Hematopoietic multipotent progenitor cell treated with erythropoietin and hydrocortisone succinate and interleukin-3 and kit ligand, for 4 days (in vitro differentiated cells): ENCODE measurements around the gene WDR59.
"Not testable (repeated sequence)": the region's sequence is repeated elsewhere in the genome, so short reads cannot be mapped to it uniquely, and the experiment has no call there.

Experiments used
- DNase-seq: peaks from one replicate; pipeline ENCODE4 v3.0.0-alpha.2; 2015

Gene WDR59, protein sequence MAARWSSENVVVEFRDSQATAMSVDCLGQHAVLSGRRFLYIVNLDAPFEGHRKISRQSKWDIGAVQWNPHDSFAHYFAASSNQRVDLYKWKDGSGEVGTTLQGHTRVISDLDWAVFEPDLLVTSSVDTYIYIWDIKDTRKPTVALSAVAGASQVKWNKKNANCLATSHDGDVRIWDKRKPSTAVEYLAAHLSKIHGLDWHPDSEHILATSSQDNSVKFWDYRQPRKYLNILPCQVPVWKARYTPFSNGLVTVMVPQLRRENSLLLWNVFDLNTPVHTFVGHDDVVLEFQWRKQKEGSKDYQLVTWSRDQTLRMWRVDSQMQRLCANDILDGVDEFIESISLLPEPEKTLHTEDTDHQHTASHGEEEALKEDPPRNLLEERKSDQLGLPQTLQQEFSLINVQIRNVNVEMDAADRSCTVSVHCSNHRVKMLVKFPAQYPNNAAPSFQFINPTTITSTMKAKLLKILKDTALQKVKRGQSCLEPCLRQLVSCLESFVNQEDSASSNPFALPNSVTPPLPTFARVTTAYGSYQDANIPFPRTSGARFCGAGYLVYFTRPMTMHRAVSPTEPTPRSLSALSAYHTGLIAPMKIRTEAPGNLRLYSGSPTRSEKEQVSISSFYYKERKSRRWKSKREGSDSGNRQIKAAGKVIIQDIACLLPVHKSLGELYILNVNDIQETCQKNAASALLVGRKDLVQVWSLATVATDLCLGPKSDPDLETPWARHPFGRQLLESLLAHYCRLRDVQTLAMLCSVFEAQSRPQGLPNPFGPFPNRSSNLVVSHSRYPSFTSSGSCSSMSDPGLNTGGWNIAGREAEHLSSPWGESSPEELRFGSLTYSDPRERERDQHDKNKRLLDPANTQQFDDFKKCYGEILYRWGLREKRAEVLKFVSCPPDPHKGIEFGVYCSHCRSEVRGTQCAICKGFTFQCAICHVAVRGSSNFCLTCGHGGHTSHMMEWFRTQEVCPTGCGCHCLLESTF

GRCh38 chr16:74984529-74985296, at the start of gene WDR59:
WDR59 (minus strand) TSS chr16:74985123; CDS start chr16:74985017, 106 bp downstream.
- peak; percentile 100 for DNase-seq

GRCh38 chr16:75032655-75033054, 47.7 kb upstream of the WDR59 start:
- DNase-seq, result no peak

- no peak for DNase-seq
Measured at GRCh38 chr16:75029854-75030253, 44.9 kb upstream of the WDR59 start.

GRCh38 chr16:75028544-75029135, 43.7 kb upstream of the WDR59 start:
- peak; percentile 60 for DNase-seq

DNA sequence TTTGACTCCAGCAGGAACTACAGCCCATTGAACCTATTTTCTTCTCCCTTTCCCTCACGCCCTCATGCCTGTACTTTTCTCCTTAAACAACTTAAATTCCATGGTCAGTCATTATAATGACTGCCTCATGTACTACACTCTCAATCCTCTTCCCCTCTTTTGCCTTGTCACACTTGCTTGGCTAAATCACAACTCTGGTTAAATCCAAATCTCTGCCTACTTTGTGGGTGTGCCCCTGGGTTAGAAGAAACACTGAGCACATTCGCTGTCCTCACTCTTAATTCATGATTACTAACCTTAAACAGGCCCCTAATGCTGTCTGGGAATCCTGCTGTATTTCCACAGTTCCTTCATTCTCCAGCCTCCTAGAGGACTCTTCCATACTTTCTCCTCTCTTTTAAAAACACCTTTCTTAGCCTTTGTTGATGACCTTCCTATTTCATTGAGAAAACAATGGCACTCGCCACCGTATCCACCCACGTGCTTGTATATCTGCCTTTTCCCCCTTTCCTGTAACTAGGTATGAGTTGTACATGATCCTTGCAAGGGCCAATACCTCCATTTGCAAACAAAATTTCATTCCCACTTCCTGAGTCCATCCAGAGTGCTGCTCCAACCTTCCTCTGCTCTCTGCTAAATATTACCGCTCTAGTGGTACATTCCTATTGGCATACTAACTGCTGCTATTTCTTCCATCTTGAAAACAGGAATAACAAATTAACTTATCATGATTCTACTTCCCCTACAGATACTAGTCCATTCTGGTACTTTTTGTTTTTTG, 42.8 kb upstream of the WDR59 start:
- DNase-seq, result peak; percentile 39

DNA sequence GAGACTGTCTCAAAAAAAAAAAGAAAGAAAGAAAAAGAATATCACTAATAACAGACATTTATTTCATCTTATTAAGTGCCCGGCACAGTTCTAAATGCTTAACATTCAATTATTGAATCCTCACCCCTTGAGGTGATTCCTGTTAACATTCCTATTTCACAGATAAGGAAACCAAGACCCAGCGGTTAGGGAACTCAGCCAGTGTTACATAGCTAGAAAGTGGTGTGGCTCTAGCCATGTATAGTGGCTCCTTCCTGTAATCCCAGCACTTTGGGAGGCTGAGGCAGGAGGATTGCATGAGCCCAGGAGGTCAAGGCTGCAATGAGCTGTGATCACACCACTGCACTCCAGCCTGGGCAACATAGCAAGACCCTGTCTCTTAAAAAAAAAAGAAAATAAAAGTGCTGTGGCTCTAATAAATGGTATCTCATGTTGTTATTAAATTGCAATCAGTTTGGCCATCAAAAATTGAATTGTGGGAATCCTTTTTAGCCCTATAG, 42.0 kb upstream of the WDR59 start:
- no peak for DNase-seq

DNA sequence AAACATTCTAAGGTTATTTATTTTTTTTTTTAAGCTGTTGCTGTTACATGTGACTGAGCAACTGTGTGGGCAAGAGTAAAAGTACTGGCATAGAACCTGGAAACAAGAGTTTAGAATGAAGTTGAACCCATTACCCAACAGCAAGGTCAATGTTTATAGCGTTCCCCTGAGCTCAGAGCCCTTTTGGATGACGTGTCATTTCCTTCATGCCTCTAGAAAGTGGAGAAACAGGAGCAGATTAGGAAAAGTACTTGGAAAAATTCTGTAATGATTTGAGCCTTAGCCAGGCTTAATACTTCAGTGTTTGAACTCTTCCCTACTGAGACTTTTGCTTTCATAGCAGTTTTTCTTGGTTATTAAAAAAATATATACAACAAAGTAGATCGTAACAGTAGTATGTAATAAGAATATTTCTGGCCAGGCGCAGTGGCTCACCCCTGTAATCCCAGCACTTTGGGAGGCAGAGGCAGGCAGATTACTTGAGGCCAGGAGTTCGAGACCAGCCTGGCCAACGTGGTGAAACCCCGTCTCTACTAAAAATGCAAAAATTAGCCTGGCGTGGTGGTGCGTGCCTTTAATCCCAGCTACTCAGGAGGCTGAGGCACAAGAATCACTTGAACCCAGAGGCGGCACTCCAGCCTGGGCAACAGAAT, 41.4 kb upstream of the WDR59 start:
- not testable (repeated sequence) for DNase-seq

DNA sequence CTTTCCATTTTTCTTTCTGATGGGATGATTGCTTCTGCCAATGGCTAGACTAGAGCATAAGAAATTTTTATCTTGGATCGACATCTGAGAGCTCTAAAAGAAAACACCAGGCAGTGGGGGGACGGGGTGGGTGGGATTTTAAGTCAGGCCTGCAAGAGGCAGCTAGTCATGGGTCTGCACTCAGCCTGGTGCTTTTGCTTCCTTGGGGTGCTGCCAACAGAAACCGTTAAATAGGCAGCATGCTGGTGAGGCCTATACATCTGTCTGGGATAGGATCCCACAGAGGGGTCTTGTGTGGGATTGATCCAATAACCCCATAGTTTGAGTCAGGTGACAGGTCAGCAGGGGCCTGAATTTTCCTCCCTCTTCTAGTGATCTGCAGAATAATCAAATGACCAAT, 40.8 kb upstream of the WDR59 start:
- DNase-seq, result peak; percentile 74

GRCh38 chr16:75024594-75024993, 39.7 kb upstream of the WDR59 start:
- DNase-seq, result peak; percentile 72

- no peak for DNase-seq
Measured at GRCh38 chr16:75024182-75024581, 39.3 kb upstream of the WDR59 start.

- DNase-seq, result no peak
Measured at GRCh38 chr16:75023009-75023408, 38.1 kb upstream of the WDR59 start.

GRCh38 chr16:75022567-75022966, 37.6 kb upstream of the WDR59 start:
- DNase-seq, result no peak

DNA sequence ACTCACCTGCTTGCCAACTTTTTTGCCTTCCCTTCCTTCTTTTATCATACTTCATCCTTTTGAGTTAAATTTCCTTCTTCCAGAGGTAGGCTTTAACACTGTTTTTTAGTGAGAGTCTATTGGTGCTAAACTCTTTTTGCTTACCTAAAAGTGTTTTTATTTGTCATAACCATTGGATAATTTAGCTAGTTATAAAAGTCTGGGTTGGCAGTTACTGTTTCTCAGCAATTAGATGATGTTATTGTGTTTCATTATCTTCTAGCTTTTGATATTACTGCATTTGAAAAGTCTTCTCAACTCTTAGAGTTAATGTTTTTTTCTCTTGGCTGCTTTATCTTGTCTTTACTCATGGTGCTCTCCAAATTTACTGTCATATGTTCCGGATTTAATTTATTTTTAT, 36.5 kb upstream of the WDR59 start:
- no peak for DNase-seq

DNA sequence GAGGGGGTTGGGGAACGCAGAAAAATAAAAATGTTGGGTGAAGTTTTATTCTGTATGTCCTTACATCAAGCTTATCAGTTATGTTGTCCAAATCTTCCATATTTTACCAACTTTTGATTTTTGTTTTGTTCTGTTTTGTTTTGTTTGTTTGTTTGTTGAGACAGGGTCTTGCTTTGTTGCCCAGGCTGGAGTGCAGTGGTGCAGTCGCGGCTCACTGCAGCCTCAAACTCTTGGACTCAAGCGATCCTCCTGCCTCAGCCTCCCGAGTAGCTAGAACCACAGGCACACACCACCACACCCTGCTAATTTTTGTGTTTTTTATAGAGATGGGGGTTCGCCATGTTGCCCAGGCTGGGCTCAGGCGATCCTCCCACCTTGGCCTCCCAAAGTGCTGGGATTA, 34.7 kb upstream of the WDR59 start:
- no peak for DNase-seq

GRCh38 chr16:75019007-75019406, 34.1 kb upstream of the WDR59 start:
- no peak for DNase-seq

DNA sequence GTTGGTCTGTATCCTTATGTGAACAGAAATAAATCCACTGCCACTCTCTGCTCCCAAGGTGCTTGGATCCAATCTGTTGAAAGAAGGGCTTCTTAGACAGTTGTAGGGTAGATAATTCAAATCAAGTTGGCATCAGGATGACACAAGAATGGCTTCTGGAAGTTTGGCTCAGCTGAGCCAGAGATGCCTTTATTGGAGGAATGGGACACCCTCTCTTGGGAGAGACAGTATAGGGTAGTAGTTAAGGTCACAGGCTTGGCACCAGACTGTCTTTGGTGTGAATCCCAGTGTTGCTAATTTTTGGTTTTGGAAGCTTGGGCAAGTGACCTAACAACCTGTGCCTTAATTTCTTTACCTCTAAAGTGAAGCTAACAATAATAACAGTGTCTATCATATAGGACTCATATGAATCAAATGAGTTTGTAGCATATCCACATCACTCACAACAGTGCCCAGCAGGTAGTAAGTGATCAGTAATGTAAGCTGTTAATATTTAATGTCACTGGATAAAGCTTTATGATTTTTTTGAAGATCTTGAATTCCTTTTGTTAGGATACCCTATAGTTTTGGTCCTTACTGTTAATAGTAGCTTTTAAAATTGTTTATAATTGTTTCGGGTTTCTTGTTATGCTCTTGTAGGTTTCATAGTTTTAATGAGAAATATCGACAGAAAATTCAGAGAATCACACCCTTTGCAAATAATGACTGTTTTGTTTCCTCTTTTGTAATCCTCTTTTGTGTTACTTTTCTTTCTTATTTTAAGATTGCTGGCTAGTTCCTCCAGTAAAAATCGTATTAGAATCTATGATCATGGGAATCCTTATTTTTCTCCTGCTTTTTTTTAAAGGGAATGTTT, 33.0 kb upstream of the WDR59 start:
- no peak for DNase-seq

GRCh38 chr16:75016451-75017081, 31.6 kb upstream of the WDR59 start:
- not testable (repeated sequence) for DNase-seq

- no peak for DNase-seq
Measured at GRCh38 chr16:75014318-75014717, 29.4 kb upstream of the WDR59 start.

DNA sequence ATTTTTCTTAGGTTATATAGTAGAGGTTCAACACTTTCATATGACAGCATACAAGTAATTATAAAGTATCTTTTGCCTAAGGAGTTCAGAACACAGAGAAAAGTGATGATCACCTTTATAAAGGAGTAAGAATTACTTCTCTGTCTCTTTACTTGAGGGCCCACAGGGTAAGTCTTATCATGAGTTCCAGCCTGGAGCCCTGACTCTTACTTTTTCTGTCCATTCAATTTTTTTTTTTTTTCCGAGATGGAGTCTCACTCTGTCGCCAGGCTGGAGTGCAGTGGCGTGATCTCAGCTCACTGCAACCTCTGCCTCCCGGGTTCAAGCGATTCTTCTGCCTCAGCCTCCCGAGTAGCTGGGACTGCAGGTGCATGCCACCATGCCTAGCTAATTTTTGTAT, 28.2 kb upstream of the WDR59 start:
- DNase-seq, result peak; percentile 35
